Neural crest cell (in vitro differentiated cells): ENCODE results near the gene CCDC34. TPM values are rescaled to one million over a fixed set of nuclear protein-coding genes. Genes with fewer than 3 reads are reported as not detected.
"Not testable (repeated sequence)": the region's sequence is repeated elsewhere in the genome, so short reads cannot be mapped to it uniquely, and the experiment has no call there.

Experiments used
- DNase-seq: peaks from one replicate; pipeline ENCODE4 v3.0.0; 2021; ENCODE audit warnings: low read depth, mixed read lengths, low spot score
- H3K27ac Mint-ChIP-seq: one replicate; pipeline ENCODE4 v1.8.0; 2021; ENCODE audit warnings: mild to moderate bottlenecking, mixed read lengths; ENCODE audit not compliant: unreplicated experiment
- H3K27me3 Mint-ChIP-seq: 2 replicates; pipeline ENCODE4 v1.8.0; 2021; ENCODE audit warnings: low read depth, mild to moderate bottlenecking, mixed read lengths
- H3K36me3 Mint-ChIP-seq: 2 replicates; pipeline ENCODE4 v1.8.0; 2021; ENCODE audit warnings: low read depth, mild to moderate bottlenecking, mixed read lengths
- H3K4me1 Mint-ChIP-seq: 2 replicates; pipeline ENCODE4 v1.8.0; 2021; ENCODE audit warnings: mixed read lengths
- H3K4me3 Mint-ChIP-seq: one replicate; pipeline ENCODE4 v1.8.0; 2021; ENCODE audit warnings: mild to moderate bottlenecking, mixed read lengths
- H3K9me3 Mint-ChIP-seq: 2 replicates; pipeline ENCODE4 v1.8.0; 2021; ENCODE audit warnings: mixed read lengths
- total RNA-seq: library from RNA; stranded (reverse); gene quantifications from 2 replicates; pipeline ENCODE4 v1.2.1, GENCODE V29; 2021
- TF ChIP-seq, protein P1 (sequence below): fragments of 200-600 bp; sonication (generic); conservative IDR thresholded peaks from 2 replicates; pipeline ENCODE4 v1.5.0; 2021; ENCODE audit warnings: antibody characterized with exemption, mild to moderate bottlenecking

Gene CCDC34
- total RNA-seq, 1 donor from 2014 or later = 38.6 TPM

DNA sequence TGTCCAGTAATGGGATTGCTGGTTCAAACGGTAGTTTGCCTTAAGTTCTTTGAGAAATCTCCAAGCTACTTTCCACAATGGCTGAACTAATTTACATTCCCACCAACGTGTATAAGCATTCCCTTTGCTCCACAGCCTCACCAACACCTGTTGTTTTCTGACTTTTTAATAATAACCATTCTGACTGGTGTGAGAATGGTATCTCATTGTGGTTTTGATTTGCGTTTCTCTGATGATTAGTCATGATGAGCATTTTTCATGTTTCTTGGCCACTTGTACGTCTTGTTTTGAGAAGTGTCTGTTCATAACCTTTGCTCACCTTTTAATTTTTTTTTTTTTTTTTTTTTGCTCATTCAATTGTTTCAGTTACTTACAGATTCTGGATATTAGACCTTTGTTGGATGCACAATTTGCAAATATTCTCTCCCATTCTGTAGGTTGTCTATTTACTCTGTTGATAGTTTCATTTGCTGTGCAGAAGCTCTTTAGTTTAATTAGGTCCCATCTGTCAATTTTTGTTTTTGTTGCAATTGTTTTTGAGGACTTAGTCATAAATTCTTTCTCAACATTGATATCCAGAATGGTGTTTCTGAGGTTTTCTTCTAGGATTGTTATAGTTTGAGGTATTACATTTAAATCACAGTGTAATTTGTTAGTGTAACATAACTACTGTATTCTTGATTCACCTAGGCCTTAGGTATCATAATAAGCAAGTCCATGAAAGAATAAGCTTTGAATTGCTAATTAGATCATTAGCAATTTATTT lies 33.0 kb downstream of the CCDC34 start:
- Mint-ChIP-seq H3K27ac (no peak overlapping the region), H3K4me1 (no peaks in the 10 kb centered on the region), H3K36me3 (peaks cover 39% of the 10 kb centered on the region), H3K4me3 (no peak overlapping the region), H3K9me3 (peaks cover 11% of the 10 kb centered on the region), H3K27me3 (no peaks in the 10 kb centered on the region)
- TF ChIP-seq, protein P1, sequence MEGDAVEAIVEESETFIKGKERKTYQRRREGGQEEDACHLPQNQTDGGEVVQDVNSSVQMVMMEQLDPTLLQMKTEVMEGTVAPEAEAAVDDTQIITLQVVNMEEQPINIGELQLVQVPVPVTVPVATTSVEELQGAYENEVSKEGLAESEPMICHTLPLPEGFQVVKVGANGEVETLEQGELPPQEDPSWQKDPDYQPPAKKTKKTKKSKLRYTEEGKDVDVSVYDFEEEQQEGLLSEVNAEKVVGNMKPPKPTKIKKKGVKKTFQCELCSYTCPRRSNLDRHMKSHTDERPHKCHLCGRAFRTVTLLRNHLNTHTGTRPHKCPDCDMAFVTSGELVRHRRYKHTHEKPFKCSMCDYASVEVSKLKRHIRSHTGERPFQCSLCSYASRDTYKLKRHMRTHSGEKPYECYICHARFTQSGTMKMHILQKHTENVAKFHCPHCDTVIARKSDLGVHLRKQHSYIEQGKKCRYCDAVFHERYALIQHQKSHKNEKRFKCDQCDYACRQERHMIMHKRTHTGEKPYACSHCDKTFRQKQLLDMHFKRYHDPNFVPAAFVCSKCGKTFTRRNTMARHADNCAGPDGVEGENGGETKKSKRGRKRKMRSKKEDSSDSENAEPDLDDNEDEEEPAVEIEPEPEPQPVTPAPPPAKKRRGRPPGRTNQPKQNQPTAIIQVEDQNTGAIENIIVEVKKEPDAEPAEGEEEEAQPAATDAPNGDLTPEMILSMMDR = no peak
- no peak for DNase-seq

- Mint-ChIP-seq H3K27me3 (no peaks in the 10 kb centered on the region), H3K9me3 (peaks cover 13% of the 10 kb centered on the region), H3K4me1 (no peaks in the 10 kb centered on the region), H3K4me3 (no peak overlapping the region), H3K36me3 (peaks cover 41% of the 10 kb centered on the region), H3K27ac (no peak overlapping the region)
- TF ChIP-seq, protein P1 = no peak
- DNase-seq = no peak
Observed at GRCh38 chr11:27328614-27329013, 34.4 kb downstream of the CCDC34 start.

DNA sequence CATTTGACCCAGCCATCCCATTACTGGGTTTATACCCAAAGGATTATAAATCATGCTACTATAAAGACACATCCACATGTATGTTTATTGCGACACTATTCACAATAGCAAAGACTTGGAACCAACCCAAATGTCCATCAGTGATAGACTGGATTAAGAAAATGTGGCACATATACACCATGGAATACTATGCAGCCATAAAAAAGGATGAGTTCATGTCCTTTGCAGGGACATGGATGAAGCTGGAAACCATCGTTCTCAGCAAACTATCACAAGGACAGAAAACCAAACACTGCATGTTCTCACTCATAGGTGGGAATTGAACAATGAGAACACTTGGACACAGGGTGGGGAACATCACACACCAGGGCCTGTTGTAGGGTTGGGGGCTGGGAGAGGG lies 36.0 kb downstream of the CCDC34 start:
- not testable (repeated sequence) for H3K4me1 Mint-ChIP-seq, H3K4me3 Mint-ChIP-seq, DNase-seq, H3K27me3 Mint-ChIP-seq, H3K27ac Mint-ChIP-seq
- H3K9me3 Mint-ChIP-seq = peaks cover 13% of the 10 kb centered on the region
- peaks cover 49% of the 10 kb centered on the region for H3K36me3 Mint-ChIP-seq

GRCh38 chr11:27322196-27322595 lies 40.8 kb downstream of the CCDC34 start:
- not testable (repeated sequence) for H3K27ac Mint-ChIP-seq, H3K27me3 Mint-ChIP-seq, DNase-seq, H3K4me3 Mint-ChIP-seq, H3K4me1 Mint-ChIP-seq
- Mint-ChIP-seq H3K36me3 (peaks cover 50% of the 10 kb centered on the region), H3K9me3 (peaks cover 12% of the 10 kb centered on the region)

GRCh38 chr11:27321340-27321739 lies 41.7 kb downstream of the CCDC34 start:
- not testable (repeated sequence) for H3K4me1 Mint-ChIP-seq, H3K9me3 Mint-ChIP-seq, H3K4me3 Mint-ChIP-seq, DNase-seq, H3K27me3 Mint-ChIP-seq, H3K27ac Mint-ChIP-seq
- peaks cover 45% of the 10 kb centered on the region for H3K36me3 Mint-ChIP-seq

DNA sequence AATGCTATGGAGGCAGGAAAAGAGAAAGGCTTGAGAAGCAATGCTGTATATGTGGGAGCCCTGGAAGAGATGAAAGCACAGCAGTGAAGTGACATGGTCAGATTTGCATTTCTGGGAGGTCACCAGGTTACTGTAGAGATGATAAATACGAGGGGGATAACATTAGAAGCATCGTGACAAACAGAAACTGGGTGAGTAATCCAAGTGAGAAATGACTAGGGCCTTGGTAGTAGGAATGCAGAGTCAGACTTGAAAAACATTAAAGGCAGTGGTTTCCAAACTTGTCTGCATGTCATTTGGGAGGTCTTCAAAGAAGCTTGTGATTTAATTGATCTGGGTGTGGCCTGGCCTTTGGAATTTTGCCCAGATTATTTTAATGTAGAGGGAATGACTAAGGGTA lies 43.9 kb downstream of the CCDC34 start:
- H3K36me3 Mint-ChIP-seq = peaks cover 28% of the 10 kb centered on the region
- DNase-seq = no peak
- no peaks in the 10 kb centered on the region for H3K27me3 Mint-ChIP-seq
- H3K4me1 Mint-ChIP-seq = no peaks in the 10 kb centered on the region
- TF ChIP-seq, protein P1 = no peak
- H3K27ac Mint-ChIP-seq = no peak overlapping the region
- no peak overlapping the region for H3K4me3 Mint-ChIP-seq
- peaks cover 5% of the 10 kb centered on the region for H3K9me3 Mint-ChIP-seq

DNA sequence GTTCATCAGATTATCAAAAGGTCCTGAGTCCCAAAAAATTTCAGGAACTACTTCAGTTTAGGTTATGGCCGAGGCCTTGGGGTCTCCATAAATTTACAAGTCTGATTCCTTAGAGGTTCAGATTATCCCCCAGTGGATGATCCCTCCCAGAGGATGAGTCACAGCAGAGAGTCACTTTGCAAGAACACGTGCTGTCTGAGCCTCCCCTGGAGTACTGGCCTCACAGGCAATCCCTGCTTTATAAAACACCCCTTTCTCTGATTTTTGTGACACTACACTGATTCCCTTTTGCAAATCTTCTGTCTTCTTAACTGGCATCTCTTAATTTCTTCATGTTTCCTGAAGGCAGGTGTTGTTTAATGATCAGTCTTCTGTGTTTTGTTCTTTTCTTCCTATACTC lies 45.3 kb downstream of the CCDC34 start:
- Mint-ChIP-seq H3K4me3 (no peak overlapping the region), H3K27ac (no peak overlapping the region), H3K36me3 (peaks cover 19% of the 10 kb centered on the region), H3K27me3 (no peaks in the 10 kb centered on the region), H3K9me3 (peaks cover 3% of the 10 kb centered on the region), H3K4me1 (no peaks in the 10 kb centered on the region)
- TF ChIP-seq, protein P1 = no peak
- no peak for DNase-seq
